HepG2 (cell line): ENCODE results near the gene SPAG4. TPM values are rescaled to one million over a fixed set of nuclear protein-coding genes. Genes with fewer than 3 reads are reported as not detected.

Experiments used
- ATAD3A ChIP-seq: sonication (generic); formaldehyde crosslinking; IDR thresholded peaks from 2 replicates; pipeline ENCODE4 v1.4.0; 2020; ENCODE audit warnings: missing genetic modification reagents
- FOSL1 ChIP-seq: sonication (generic); formaldehyde crosslinking; IDR thresholded peaks from 2 replicates; pipeline ENCODE4 v1.9.0; 2021; ENCODE audit warnings: missing genetic modification reagents, borderline replicate concordance
- HNRNPH1 ChIP-seq: fragments of 200-400 bp; formaldehyde crosslinking; optimal IDR thresholded peaks from 2 replicates; pipeline ENCODE3; 2017; ENCODE audit warnings: mild to moderate bottlenecking, low read depth, low read length
- IKZF1 ChIP-seq: fragments of 450-650 bp; IDR thresholded peaks from 2 replicates; pipeline ENCODE4 v1.7.1; 2016
- MYNN ChIP-seq: sonication (generic); formaldehyde crosslinking; IDR thresholded peaks from 2 replicates; pipeline ENCODE4 v1.4.0; 2020; ENCODE audit warnings: mild to moderate bottlenecking, low read depth, missing genetic modification reagents
- PHF20 ChIP-seq: sonication (generic); formaldehyde crosslinking; IDR thresholded peaks from 2 replicates; pipeline ENCODE4 v1.5.0; 2020; ENCODE audit warnings: mild to moderate bottlenecking, missing genetic modification reagents
- RNF2 ChIP-seq: fragments of 450-650 bp; conservative IDR thresholded peaks from 2 replicates; pipeline ENCODE4 v1.6.1; 2016; ENCODE audit warnings: low read depth
- RXRA ChIP-seq: sonication (generic); formaldehyde crosslinking; IDR thresholded peaks from 2 replicates; pipeline ENCODE4 v1.5.1; 2020; ENCODE audit warnings: missing genetic modification reagents
- ZNF30 ChIP-seq: sonication (generic); formaldehyde crosslinking; IDR thresholded peaks from 2 replicates; pipeline ENCODE4 v1.5.0; 2020; ENCODE audit warnings: mild to moderate bottlenecking, missing genetic modification reagents
- ZNF562 ChIP-seq: sonication (generic); formaldehyde crosslinking; IDR thresholded peaks from 2 replicates; pipeline ENCODE4 v1.8.0; 2022; ENCODE audit warnings: missing genetic modification reagents, borderline replicate concordance
- ZNF652 ChIP-seq: IDR thresholded peaks from 2 replicates; pipeline ENCODE4 v1.6.1; 2016; ENCODE audit warnings: low read depth, borderline replicate concordance
- ZNF790 ChIP-seq: sonication (generic); formaldehyde crosslinking; IDR thresholded peaks from 2 replicates; pipeline ENCODE4 v1.8.0; 2022; ENCODE audit warnings: missing genetic modification reagents, mild to moderate bottlenecking, borderline replicate concordance
- polyA plus RNA-seq, 8 experiments: library from polyadenylated mRNA; depleted of rRNA in 3 of 8; stranded (reverse) in 7 of 8; unstranded in 1 of 8; fragments of >200 nt; fragmentation: Illumina TruSeq in 4 of 8; extraction: Trizol in 4 of 8; gene quantifications; 2 replicates each; pipeline versions ENCODE4 v1.2.1 to v1.2.3, GENCODE V29; 2011 to 2016; ENCODE audit warnings: low read depth in 4 of 8, missing spikeins in 1 of 8, mixed read lengths in 1 of 8; ENCODE audit not compliant: insufficient read depth in 1 of 8
- total RNA-seq, 5 experiments: library from RNA; depleted of rRNA; stranded (reverse); fragments of >200 nt; fragmentation: Illumina TruSeq; extraction: Trizol; gene quantifications; 2 replicates each; pipeline ENCODE4 v1.2.3, GENCODE V29; 2016; ENCODE audit warnings: low read depth in 1 of 5
- TF ChIP-seq, protein P1 (sequence below), 2 experiments: fragments of 450-650 bp in 1 of 2; sonication (generic) in 1 of 2; formaldehyde crosslinking; IDR thresholded peaks; 2 replicates each; pipeline versions ENCODE4 v1.5.0 to v1.8.0; 2020 to 2022; ENCODE audit warnings: mild to moderate bottlenecking in 1 of 2, missing genetic modification reagents in 1 of 2
- TF ChIP-seq, protein P2 (sequence below): sonication (generic); formaldehyde crosslinking; IDR thresholded peaks from 2 replicates; pipeline ENCODE4 v1.4.0; 2020; ENCODE audit warnings: mild to moderate bottlenecking, missing genetic modification reagents, borderline replicate concordance
- TF ChIP-seq, protein P3 (sequence below): sonication (generic); formaldehyde crosslinking; IDR thresholded peaks from 2 replicates; pipeline ENCODE4 v1.5.0; 2020; ENCODE audit warnings: mild to moderate bottlenecking, missing genetic modification reagents
- TF ChIP-seq, protein P4 (sequence below): sonication (generic); formaldehyde crosslinking; IDR thresholded peaks from 2 replicates; pipeline ENCODE4 v1.4.0; 2020; ENCODE audit warnings: missing genetic modification reagents
- TF ChIP-seq, protein P5 (sequence below): sonication (generic); formaldehyde crosslinking; IDR thresholded peaks from 2 replicates; pipeline ENCODE4 v1.4.0; 2020; ENCODE audit warnings: mild to moderate bottlenecking, missing genetic modification reagents
- TF ChIP-seq, protein P6 (sequence below): sonication (generic); formaldehyde crosslinking; IDR thresholded peaks from 2 replicates; pipeline ENCODE4 v1.5.1; 2020; ENCODE audit warnings: missing genetic modification reagents, mild to moderate bottlenecking, borderline replicate concordance

The SPAG4 gene
- total and polyA plus RNA-seq, 2 of the 13 experiments (the other 11 are each of a cell fraction or from before 2014, with no cell fraction given) = 5.8 to 137 TPM

DNA sequence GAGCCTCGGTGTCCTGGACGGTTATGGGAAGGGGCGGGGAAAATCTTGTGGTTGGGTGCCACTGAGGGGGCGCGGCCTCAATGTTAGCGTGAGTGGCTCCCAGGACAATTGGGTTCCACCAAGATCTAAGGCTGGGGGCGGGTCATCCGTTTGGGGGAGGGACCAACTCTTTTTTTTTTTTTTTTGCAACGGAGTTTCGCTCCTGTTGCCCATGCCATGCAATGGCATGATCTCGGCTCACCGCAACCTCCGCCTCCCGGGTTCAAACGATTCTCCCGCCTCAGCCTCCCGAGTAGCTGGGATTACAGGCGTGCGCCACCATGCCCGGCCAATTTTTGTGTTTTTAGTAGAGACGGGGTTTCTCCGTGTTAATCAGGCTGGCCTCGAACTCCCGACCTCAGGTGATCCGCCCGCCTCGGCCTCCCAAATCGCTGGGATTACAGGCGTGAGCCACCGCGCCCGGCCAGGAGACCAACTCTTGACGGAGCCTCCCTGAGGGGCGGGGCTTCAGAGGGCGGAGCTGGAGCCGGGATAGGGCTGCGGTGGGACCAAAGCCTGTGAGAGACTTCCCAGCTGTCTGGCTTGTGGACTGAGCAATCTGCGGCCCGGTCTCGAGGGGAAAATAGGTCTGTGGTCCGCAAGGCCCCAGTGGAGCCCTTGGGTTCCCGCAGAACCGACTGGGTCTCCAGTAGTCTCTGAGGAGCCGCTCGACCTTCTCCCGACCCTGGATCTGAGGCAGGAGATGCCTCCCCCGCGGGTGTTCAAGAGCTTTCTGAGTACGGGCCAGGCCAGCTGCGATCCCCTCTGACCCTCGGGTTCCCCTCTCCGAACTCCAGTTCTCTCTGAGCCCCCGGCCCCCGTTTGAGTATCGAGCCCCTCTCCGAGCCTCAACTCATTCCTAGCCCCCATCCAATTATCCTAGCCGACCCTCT is 1.1 kb downstream of the SPAG4 start (continued):
- no peak for TF ChIP-seq ZNF652 (CRISPR knock-in tag)
- no peak for TF ChIP-seq IKZF1
- TF ChIP-seq, protein P1, sequence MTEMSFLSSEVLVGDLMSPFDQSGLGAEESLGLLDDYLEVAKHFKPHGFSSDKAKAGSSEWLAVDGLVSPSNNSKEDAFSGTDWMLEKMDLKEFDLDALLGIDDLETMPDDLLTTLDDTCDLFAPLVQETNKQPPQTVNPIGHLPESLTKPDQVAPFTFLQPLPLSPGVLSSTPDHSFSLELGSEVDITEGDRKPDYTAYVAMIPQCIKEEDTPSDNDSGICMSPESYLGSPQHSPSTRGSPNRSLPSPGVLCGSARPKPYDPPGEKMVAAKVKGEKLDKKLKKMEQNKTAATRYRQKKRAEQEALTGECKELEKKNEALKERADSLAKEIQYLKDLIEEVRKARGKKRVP (CRISPR knock-in tag; IDR thresholded peaks at IDR 0.05) = no peak
- TF ChIP-seq, protein P2, sequence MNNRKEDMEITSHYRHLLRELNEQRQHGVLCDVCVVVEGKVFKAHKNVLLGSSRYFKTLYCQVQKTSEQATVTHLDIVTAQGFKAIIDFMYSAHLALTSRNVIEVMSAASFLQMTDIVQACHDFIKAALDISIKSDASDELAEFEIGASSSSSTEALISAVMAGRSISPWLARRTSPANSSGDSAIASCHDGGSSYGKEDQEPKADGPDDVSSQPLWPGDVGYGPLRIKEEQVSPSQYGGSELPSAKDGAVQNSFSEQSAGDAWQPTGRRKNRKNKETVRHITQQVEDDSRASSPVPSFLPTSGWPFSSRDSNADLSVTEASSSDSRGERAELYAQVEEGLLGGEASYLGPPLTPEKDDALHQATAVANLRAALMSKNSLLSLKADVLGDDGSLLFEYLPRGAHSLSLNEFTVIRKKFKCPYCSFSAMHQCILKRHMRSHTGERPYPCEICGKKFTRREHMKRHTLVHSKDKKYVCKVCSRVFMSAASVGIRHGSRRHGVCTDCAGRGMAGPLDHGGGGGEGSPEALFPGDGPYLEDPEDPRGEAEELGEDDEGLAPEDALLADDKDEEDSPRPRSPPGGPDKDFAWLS = no peak
- TF ChIP-seq ZNF30 = no peak
- peak; percentile 73; the same call in 1 of the 2 replicates for TF ChIP-seq ZNF790
- TF ChIP-seq, protein P3, sequence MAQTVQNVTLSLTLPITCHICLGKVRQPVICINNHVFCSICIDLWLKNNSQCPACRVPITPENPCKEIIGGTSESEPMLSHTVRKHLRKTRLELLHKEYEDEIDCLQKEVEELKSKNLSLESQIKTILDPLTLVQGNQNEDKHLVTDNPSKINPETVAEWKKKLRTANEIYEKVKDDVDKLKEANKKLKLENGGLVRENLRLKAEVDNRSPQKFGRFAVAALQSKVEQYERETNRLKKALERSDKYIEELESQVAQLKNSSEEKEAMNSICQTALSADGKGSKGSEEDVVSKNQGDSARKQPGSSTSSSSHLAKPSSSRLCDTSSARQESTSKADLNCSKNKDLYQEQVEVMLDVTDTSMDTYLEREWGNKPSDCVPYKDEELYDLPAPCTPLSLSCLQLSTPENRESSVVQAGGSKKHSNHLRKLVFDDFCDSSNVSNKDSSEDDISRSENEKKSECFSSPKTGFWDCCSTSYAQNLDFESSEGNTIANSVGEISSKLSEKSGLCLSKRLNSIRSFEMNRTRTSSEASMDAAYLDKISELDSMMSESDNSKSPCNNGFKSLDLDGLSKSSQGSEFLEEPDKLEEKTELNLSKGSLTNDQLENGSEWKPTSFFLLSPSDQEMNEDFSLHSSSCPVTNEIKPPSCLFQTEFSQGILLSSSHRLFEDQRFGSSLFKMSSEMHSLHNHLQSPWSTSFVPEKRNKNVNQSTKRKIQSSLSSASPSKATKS = no peak
- no peak for TF ChIP-seq MYNN (CRISPR knock-in tag)
- TF ChIP-seq ATAD3A (CRISPR knock-in tag) = no peak
- TF ChIP-seq, protein P4, sequence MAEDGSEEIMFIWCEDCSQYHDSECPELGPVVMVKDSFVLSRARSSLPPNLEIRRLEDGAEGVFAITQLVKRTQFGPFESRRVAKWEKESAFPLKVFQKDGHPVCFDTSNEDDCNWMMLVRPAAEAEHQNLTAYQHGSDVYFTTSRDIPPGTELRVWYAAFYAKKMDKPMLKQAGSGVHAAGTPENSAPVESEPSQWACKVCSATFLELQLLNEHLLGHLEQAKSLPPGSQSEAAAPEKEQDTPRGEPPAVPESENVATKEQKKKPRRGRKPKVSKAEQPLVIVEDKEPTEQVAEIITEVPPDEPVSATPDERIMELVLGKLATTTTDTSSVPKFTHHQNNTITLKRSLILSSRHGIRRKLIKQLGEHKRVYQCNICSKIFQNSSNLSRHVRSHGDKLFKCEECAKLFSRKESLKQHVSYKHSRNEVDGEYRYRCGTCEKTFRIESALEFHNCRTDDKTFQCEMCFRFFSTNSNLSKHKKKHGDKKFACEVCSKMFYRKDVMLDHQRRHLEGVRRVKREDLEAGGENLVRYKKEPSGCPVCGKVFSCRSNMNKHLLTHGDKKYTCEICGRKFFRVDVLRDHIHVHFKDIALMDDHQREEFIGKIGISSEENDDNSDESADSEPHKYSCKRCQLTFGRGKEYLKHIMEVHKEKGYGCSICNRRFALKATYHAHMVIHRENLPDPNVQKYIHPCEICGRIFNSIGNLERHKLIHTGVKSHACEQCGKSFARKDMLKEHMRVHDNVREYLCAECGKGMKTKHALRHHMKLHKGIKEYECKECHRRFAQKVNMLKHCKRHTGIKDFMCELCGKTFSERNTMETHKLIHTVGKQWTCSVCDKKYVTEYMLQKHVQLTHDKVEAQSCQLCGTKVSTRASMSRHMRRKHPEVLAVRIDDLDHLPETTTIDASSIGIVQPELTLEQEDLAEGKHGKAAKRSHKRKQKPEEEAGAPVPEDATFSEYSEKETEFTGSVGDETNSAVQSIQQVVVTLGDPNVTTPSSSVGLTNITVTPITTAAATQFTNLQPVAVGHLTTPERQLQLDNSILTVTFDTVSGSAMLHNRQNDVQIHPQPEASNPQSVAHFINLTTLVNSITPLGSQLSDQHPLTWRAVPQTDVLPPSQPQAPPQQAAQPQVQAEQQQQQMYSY (CRISPR knock-in tag) = peak; percentile 68; the same call in 1 of the 2 replicates
- peak; percentile 78 for TF ChIP-seq RXRA (CRISPR knock-in tag)
- no peak for TF ChIP-seq HNRNPH1
- TF ChIP-seq, protein P5, sequence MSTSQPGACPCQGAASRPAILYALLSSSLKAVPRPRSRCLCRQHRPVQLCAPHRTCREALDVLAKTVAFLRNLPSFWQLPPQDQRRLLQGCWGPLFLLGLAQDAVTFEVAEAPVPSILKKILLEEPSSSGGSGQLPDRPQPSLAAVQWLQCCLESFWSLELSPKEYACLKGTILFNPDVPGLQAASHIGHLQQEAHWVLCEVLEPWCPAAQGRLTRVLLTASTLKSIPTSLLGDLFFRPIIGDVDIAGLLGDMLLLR (CRISPR knock-in tag) = peak; percentile 75; the same call in 1 of the 2 replicates
- no peak for TF ChIP-seq ZNF562 (CRISPR knock-in tag)
- TF ChIP-seq FOSL1 (CRISPR knock-in tag) = no peak
- TF ChIP-seq, protein P6, sequence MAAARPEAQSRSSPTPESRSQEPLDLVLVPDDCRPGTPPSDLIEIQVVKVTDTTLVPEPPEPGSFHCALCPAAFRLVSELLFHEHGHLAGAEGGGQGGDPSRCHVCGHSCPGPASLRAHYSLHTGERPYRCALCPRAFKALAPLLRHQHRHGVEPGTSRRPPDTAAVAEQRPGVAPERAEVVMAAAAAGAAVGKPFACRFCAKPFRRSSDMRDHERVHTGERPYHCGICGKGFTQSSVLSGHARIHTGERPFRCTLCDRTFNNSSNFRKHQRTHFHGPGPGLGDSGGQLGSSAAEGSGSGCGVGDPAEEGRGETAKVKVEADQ (CRISPR knock-in tag) = peak; percentile 76
- TF ChIP-seq RNF2 = 0 out of 2 replicates have a peak, but pooled peaks have one; percentile 33
- peak; percentile 21; the same call in 1 of the 2 replicates for TF ChIP-seq PHF20
